Muscle of leg (tissue), 11 donors: Measurements from ENCODE around the gene GPRASP1. TPM values are rescaled to one million over a fixed set of nuclear protein-coding genes. Genes with fewer than 3 reads are reported as not detected.
"Not testable (repeated sequence)": the region's sequence is repeated elsewhere in the genome, so short reads cannot be mapped to it uniquely, and the experiment has no call there.

Source experiments
- DNase-seq: peaks from one replicate; pipeline ENCODE4 v3.0.0; 2013
- H3K27ac ChIP-seq: one replicate; pipeline ENCODE4 v1.5.1; 2013; ENCODE audit warnings: mild to moderate bottlenecking, low read length, control low read depth
- H3K27me3 ChIP-seq: one replicate; pipeline ENCODE4 v1.6.1; 2013; ENCODE audit warnings: low read length; ENCODE audit not compliant: control insufficient read depth, insufficient read depth
- H3K36me3 ChIP-seq: one replicate; pipeline ENCODE4 v1.6.1; 2013; ENCODE audit warnings: low read length; ENCODE audit not compliant: control insufficient read depth, insufficient read depth
- H3K4me1 ChIP-seq: one replicate; pipeline ENCODE4 v1.6.1; 2013; ENCODE audit warnings: low read length; ENCODE audit not compliant: control insufficient read depth, insufficient read depth
- H3K4me3 ChIP-seq: one replicate; pipeline ENCODE4 v1.5.1; 2013; ENCODE audit warnings: low read length, control low read depth
- H3K9me3 ChIP-seq: replicated peaks from 2 replicates; pipeline ENCODE4 v1.6.1; 2013; ENCODE audit warnings: low read depth, low read length; ENCODE audit not compliant: control insufficient read depth
- WGBS: methylation state at CpG from one replicate; pipeline ENCODE4 v1.1.5; 2013; ENCODE audit warnings: missing lambda C conversion rate; ENCODE audit not compliant: insufficient coverage; 5-methylcytosine and 5-hydroxymethylcytosine counted together
- polyA plus RNA-seq, 8 donors: library from polyadenylated mRNA; unstranded; fragments of 120-200 nt; gene quantifications; one replicate each; pipeline versions ENCODE4 v1.2.1 to v1.2.3, GENCODE V29; 2013; ENCODE audit warnings: inconsistent platforms in 1 of 8, low replicate concordance in 1 of 8; ENCODE audit not compliant: insufficient read length in 8 of 8, insufficient read depth in 1 of 8
- total RNA-seq: library from RNA; stranded (reverse); fragments of 120-200 nt; gene quantifications from one replicate; pipeline ENCODE4 v1.2.4, GENCODE V29; 2013

GPRASP1 gene
- total and polyA plus RNA-seq, 9 donors = 7.9 to 14.9 (median 11.7) TPM

GRCh38 chrX:102652031-102652688 is 877 bp downstream of the GPRASP1 start:
- Histone ChIP-seq H3K9me3 (no peaks in the 10 kb centered on the region), H3K4me1 (peaks cover 3% of the 10 kb centered on the region), H3K36me3 (peaks cover 2% of the 10 kb centered on the region), H3K27ac (peak overlapping the region; percentile 82), H3K27me3 (peaks cover 15% of the 10 kb centered on the region), H3K4me3 (peak overlapping the region; percentile 68)
- peak; percentile 82 for DNase-seq
- WGBS = 32% methylated on average over 10 of the region's 22 CpGs

DNA sequence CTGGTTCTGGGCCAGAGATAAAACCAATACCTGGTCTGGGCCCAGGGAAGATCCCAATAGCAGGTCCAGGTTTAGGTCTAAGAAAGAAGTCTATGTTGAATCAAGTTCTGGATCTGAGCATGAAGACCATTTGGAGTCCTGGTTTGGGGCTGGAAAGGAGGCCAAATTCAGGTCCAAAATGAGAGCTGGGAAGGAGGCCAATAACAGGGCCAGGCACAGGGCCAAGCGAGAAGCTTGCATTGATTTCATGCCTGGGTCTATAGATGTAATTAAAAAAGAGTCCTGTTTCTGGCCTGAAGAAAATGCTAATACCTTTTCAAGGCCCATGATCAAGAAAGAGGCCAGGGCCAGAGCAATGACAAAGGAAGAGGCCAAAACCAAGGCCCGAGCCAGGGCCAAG is 3.4 kb downstream of the GPRASP1 start:
- DNase-seq = peak; percentile 30

GRCh38 chrX:102658556-102658955 is 7.3 kb downstream of the GPRASP1 start:
- H3K27ac ChIP-seq = no peak overlapping the region
- no peaks in the 10 kb centered on the region for H3K36me3 ChIP-seq
- 88% methylated on average over 1 of the region's 2 CpGs for WGBS
- H3K4me3 ChIP-seq = no peak overlapping the region
- H3K4me1 ChIP-seq = peaks cover 6% of the 10 kb centered on the region
- peaks cover 19% of the 10 kb centered on the region for H3K27me3 ChIP-seq
- no peak for DNase-seq
- H3K9me3 ChIP-seq = peaks cover 2% of the 10 kb centered on the region

More for the DNA sequence above, 3.4 kb downstream of the GPRASP1 start:
- H3K27me3 ChIP-seq = peaks cover 18% of the 10 kb centered on the region
- H3K9me3 ChIP-seq = no peaks in the 10 kb centered on the region
- no peak overlapping the region for H3K27ac ChIP-seq
- 62% methylated on average over 2 of the region's 2 CpGs for WGBS
- H3K4me3 ChIP-seq = no peak overlapping the region
- H3K36me3 ChIP-seq = peaks cover 2% of the 10 kb centered on the region
- peaks cover 3% of the 10 kb centered on the region for H3K4me1 ChIP-seq

DNA sequence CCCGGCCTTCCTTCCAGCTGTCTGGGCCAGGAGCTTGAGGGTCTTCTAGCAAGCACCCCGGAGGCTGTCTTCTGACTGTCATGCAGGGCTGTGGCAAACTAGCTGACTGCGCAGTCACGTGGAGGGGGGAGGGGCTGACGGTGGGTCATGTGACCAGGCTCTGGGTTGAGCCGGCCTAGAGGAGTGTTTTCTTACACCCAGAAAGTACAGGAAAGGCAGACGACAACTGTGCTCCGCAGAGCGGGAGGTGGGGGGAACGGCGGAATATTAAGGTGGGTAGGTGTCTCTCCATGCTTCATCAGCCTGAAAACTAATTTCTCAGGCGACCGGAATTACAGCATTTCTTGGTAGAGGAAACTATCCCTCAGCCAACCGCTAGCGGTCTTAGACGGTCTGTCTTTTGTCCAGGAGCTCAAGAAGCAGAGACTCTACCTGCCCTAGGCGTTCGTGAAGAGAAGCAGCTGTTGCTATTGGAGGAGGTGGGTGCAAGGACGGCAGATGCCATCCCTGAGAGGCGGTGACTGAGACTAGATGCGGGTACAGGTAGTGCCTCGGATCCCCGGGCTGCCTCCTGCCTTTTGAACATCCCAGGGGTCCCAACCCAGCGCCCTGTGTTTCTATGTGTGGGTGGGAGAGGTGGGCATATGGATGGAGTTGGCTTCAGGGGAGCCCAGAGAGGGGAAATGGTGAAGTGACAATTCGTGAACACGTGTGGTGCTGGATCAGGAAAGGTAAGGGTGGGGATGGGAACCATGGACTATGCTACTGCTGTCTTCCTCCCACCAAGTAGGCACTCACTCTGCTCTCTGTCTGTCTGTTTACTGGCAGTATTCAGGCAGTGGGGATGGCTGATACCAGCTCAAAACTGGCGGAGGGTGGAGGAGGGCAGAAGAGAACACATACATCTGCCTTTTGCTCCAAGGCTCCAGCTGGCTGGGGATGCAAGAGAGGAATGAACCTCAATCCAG is 8.8 kb downstream of the GPRASP1 start:
- Histone ChIP-seq H3K27me3 (peaks cover 17% of the 10 kb centered on the region), H3K9me3 (peaks cover 5% of the 10 kb centered on the region), H3K36me3 (no peaks in the 10 kb centered on the region), H3K4me3 (peak overlapping the region; percentile 55), H3K27ac (peak overlapping the region; percentile 78), H3K4me1 (peaks cover 3% of the 10 kb centered on the region)
- WGBS = 21% methylated on average over 12 of the region's 27 CpGs
- DNase-seq = peak; percentile 87

DNA sequence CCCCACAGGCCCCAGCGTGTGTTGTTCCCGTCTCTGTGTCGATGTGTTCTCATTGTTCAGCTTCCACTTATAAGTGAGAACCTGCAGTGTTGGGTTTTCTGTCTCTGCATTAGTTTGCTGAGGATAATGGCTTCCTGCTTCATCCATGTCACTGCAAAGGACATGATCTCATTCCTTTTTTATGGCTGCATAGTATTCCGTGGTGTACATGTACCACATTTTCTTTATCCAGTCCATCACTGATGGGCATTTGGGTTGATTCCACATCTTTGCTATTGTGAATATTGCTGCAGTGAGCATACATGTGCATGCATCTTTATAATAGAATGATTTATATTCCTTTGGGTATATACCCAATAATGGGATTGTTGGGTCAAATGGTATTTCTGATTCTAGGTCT is 12.5 kb downstream of the GPRASP1 start:
- H3K4me3 ChIP-seq, H3K27me3 ChIP-seq, H3K9me3 ChIP-seq, H3K4me1 ChIP-seq, H3K27ac ChIP-seq, H3K36me3 ChIP-seq, DNase-seq: not testable (repeated sequence)
- 80% methylated on average over 3 of the region's 4 CpGs for WGBS

DNA sequence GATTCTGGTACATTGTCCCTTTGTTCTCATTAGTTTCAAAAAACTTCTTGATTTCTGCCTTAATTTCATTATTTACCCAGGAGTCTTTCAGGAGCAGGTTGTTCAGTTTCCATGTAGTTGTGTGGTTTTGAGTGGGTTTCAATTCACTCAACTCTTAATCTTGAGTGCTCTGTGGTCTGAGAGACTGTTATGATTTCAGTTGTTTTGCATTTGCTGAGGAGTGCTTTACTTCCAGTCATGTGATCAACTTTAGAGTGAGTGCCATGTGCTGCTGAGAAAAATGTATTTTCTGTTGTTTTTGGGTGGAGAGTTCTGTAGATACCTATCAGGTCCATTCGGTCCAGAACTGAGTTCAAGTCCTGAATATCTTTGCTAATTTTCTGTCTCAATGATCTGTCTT is 15.8 kb downstream of the GPRASP1 start:
- not testable (repeated sequence) for H3K9me3 ChIP-seq, H3K36me3 ChIP-seq, DNase-seq, H3K4me1 ChIP-seq, H3K27me3 ChIP-seq, H3K4me3 ChIP-seq, H3K27ac ChIP-seq
- WGBS = no CpG with 5 or more reads among the region's 1 CpG

DNA sequence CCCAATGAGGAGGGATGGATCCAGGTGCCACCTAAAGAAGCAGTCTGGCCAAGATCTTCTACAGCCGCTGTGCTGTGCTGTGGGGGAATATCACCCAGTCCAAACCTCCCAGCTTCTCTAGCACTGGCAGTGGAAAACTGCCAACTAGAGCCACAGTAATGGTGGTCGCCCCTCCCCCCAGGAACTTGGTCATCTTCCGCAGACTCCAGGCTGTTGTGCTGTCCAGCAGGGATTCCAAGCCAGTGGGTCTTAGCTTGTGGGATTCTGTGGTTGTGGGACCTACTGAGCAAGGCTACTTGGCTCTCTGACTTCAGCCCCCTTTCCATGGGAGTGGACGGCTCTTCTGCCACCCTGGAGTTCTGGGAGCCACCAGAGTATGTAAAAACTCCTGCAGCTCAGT is 18.2 kb downstream of the GPRASP1 start:
- no peaks in the 10 kb centered on the region for H3K27me3 ChIP-seq
- H3K27ac ChIP-seq = no peak overlapping the region
- WGBS = 100% methylated on average over 3 of the region's 4 CpGs
- no peak for DNase-seq
- H3K36me3 ChIP-seq = no peaks in the 10 kb centered on the region
- no peak overlapping the region for H3K4me3 ChIP-seq
- H3K9me3 ChIP-seq = peaks cover 4% of the 10 kb centered on the region
- no peaks in the 10 kb centered on the region for H3K4me1 ChIP-seq

DNA sequence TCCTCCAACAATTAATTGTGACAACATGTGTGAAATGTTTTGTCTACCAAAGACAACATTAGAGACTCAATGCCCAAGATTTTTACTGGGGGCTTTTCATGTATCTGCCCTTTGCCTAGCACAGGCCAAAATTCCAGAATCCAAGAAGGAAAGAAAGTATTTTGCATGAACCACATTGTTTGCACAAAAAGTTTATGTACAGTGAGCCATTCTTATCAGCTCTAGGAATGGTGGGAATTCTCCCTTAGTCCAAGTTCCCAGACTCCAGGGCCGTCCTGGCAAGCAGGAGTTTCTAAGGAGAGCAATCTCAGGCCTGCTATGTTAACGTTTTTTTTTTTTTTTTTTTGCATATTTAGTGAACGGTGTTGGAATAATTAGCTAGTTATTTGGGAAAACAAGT is 21.6 kb downstream of the GPRASP1 start:
- Histone ChIP-seq H3K27ac (no peak overlapping the region), H3K4me3 (no peak overlapping the region), H3K9me3 (no peaks in the 10 kb centered on the region), H3K27me3 (no peaks in the 10 kb centered on the region), H3K4me1 (no peaks in the 10 kb centered on the region), H3K36me3 (no peaks in the 10 kb centered on the region)
- no peak for DNase-seq
- WGBS = no CpG with 5 or more reads among the region's 3 CpGs

- not testable (repeated sequence) for H3K27ac ChIP-seq, H3K4me1 ChIP-seq, H3K27me3 ChIP-seq, H3K36me3 ChIP-seq, H3K9me3 ChIP-seq, DNase-seq, H3K4me3 ChIP-seq
- WGBS = no CpG with 5 or more reads among the region's 1 CpG
Measured at GRCh38 chrX:102677479-102677878, 26.2 kb downstream of the GPRASP1 start.

DNA sequence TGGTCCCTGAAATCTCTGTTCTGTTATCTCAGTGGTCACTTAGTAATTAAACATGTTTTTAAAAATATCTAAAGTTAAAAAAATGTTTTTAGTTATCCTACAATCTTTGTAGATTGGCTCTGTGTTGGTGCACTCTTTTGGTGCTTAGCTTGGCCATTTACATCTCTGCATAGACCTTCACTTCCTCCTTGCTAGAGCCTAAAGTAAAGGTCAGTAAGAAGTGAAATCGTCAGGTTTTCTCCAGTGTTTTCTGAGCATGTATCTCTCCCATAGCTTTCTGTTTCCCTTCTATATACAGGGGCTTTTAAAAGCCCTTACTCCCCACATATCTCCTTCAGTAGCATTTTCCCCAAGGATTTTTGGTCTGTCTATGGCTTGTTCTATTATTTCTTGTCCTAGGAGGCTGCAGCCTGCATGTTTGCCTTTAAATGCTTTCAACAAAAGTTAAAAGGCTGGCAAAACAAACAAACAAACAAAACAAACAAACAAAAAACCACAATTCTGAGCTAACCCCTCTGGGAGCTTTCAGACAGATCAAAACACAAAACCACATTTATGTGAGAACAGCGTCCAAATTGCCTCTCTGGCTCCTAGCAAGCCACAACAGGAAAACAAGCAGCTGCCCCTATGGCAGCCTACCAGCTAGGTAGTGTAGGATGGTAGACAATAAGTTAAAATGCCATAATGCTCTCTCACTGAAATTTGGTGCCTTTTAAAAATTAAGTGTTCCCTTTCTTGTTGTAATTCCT is 33.7 kb downstream of the GPRASP1 start:
- no CpG with 5 or more reads among the region's 2 CpGs for WGBS
- H3K4me3 ChIP-seq = no peak overlapping the region
- no peak for DNase-seq
- no peaks in the 10 kb centered on the region for H3K27me3 ChIP-seq
- H3K36me3 ChIP-seq = no peaks in the 10 kb centered on the region
- H3K27ac ChIP-seq = no peak overlapping the region
- no peaks in the 10 kb centered on the region for H3K4me1 ChIP-seq
- H3K9me3 ChIP-seq = peaks cover 12% of the 10 kb centered on the region
